HepG2 (cell line): ENCODE data around the gene DDAH1. TPM values are rescaled to one million over a fixed set of nuclear protein-coding genes. Genes with fewer than 3 reads are reported as not detected.

Source experiments
- ATAC-seq: fragments of 200-7000 bp; cut with Tn5 transposase; 3 replicates; pipeline ENCODE4 v1.9.1; 2020; ENCODE audit warnings: mild to moderate bottlenecking, moderate library complexity
- BruUV-seq: library from RNA; stranded (reverse); fragments of 400-500 nt; replicated peaks from 2 replicates; lab custom pipeline; 2021; lab: Mats Ljungman, UMichigan
- CTCF ChIA-PET: fragments of 300-600 bp; formaldehyde crosslinking; extraction: SDS; loops from one replicate; lab custom pipeline; 2021; ENCODE audit warnings: low total read pairs, inconsistent platforms, low intra/inter-chr PET ratio; lab: Yijun Ruan, JAX
- POLR2A ChIA-PET: fragments of 350-600 bp; sonication (Branson Sonifier 250); formaldehyde crosslinking; loops from one replicate; lab custom pipeline; 2020; ENCODE audit warnings: antibody characterized with exemption, inconsistent platforms; lab: Yijun Ruan, JAX
- DNase-seq: peaks from one replicate; pipeline ENCODE4 v3.0.0-alpha.2; 2015; ENCODE audit warnings: low spot score
- FAIRE-seq: peaks from 3 replicates; lab custom pipeline; 2011; peaks lifted over from hg19 to GRCh38; lab: Jason Lieb, UNC
- H2AFZ ChIP-seq: one replicate; pipeline ENCODE4 v1.6.1; 2011; ENCODE audit warnings: low read length, inconsistent platforms
- H3K27ac ChIP-seq: fragments of 300-600 bp; 3 replicates; pipeline ENCODE4 v1.8.0; 2011; ENCODE audit warnings: mixed run types, mild to moderate bottlenecking, mixed read lengths, low read length, inconsistent platforms; ENCODE audit not compliant: insufficient read depth; ENCODE audit errors: extremely low read length
- H3K27me3 ChIP-seq, 2 experiments: fragments of 200-600 bp in 1 of 2; 2 replicates in 1 of 2; 3 replicates in 1 of 2; pipeline versions ENCODE4 v1.6.0 to v1.8.0; 2011; ENCODE audit warnings: low read length in 2 of 2, mild to moderate bottlenecking in 2 of 2, moderate library complexity in 2 of 2, inconsistent platforms in 1 of 2; ENCODE audit not compliant: insufficient read depth in 2 of 2, control insufficient read depth in 1 of 2
- H3K36me3 ChIP-seq, 2 experiments: fragments of 200-600 bp in 1 of 2; replicated peaks in 1 of 2; 2 replicates in 1 of 2; 3 replicates in 1 of 2; pipeline versions ENCODE4 v1.5.1 to v1.8.0; 2011; ENCODE audit warnings: low read length in 2 of 2, inconsistent platforms in 1 of 2; ENCODE audit not compliant: insufficient read depth in 2 of 2, control insufficient read depth in 1 of 2
- H3K4me1 ChIP-seq: 2 replicates; pipeline ENCODE4 v1.5.1; 2012; ENCODE audit warnings: low read length, inconsistent platforms; ENCODE audit not compliant: insufficient read depth
- H3K4me2 ChIP-seq: 2 replicates; pipeline ENCODE4 v1.6.0; 2011; ENCODE audit warnings: low read depth, low read length, inconsistent platforms
- H3K4me3 ChIP-seq, 3 experiments: fragments of 200-600 bp in 1 of 3; sonication (generic), shearing (Covaris generic) in 1 of 3; replicated peaks in 1 of 3; 2 replicates each; pipeline ENCODE4 v1.5.1; 2011 to 2016; ENCODE audit warnings: low read length in 3 of 3, inconsistent platforms in 2 of 3, low read depth in 2 of 3, mild to moderate bottlenecking in 2 of 3, control low read depth in 1 of 3, mixed read lengths in 1 of 3; ENCODE audit not compliant: insufficient read depth in 1 of 3
- H3K79me2 ChIP-seq: one replicate; pipeline ENCODE4 v1.6.1; 2011; ENCODE audit warnings: low read length, inconsistent platforms; ENCODE audit not compliant: insufficient read depth
- H3K9ac ChIP-seq: 2 replicates; pipeline ENCODE4 v1.6.0; 2011; ENCODE audit warnings: mild to moderate bottlenecking, low read depth, low read length, inconsistent platforms; ENCODE audit not compliant: insufficient read depth
- H3K9me3 ChIP-seq: 2 replicates; pipeline ENCODE4 v1.5.1; 2012; ENCODE audit warnings: mild to moderate bottlenecking, low read length
- H4K20me1 ChIP-seq: 2 replicates; pipeline ENCODE4 v1.6.0; 2011; ENCODE audit warnings: inconsistent platforms, mild to moderate bottlenecking, low read length, moderate library complexity; ENCODE audit not compliant: insufficient read depth
- AKNA ChIP-seq: sonication (generic); formaldehyde crosslinking; IDR thresholded peaks from 2 replicates; pipeline ENCODE4 v1.4.0; 2020; ENCODE audit warnings: missing genetic modification reagents, borderline replicate concordance
- ARHGAP35 ChIP-seq: sonication (generic); formaldehyde crosslinking; IDR thresholded peaks from 2 replicates; pipeline ENCODE4 v1.9.0; 2022; ENCODE audit warnings: mild to moderate bottlenecking, inconsistent platforms, moderate library complexity, missing genetic modification reagents, borderline replicate concordance
- GABPA ChIP-seq, 2 experiments: IDR thresholded peaks; 2 replicates each; pipeline ENCODE4 v1.6.1; 2011 to 2016; ENCODE audit warnings: low read depth in 2 of 2, low read length in 1 of 2, missing biosample characterization in 1 of 2, missing genetic modification characterization in 1 of 2
- NFRKB ChIP-seq: fragments of 450-650 bp; IDR thresholded peaks from 2 replicates; pipeline ENCODE4 v1.6.1; 2017
- ZMAT5 ChIP-seq: sonication (generic); formaldehyde crosslinking; IDR thresholded peaks from 2 replicates; pipeline ENCODE4 v1.5.0; 2020; ENCODE audit warnings: mild to moderate bottlenecking, low read depth, missing genetic modification reagents, borderline replicate concordance
- ZNF543 ChIP-seq: sonication (generic); formaldehyde crosslinking; IDR thresholded peaks from 2 replicates; pipeline ENCODE4 v1.4.0; 2020; ENCODE audit warnings: mild to moderate bottlenecking, missing genetic modification reagents
- ZNF546 ChIP-seq: sonication (generic); formaldehyde crosslinking; conservative IDR thresholded peaks from 2 replicates; pipeline ENCODE4 v1.8.1; 2023; ENCODE audit warnings: mild to moderate bottlenecking, missing genetic modification reagents
- ZNF670 ChIP-seq: sonication (generic); formaldehyde crosslinking; IDR thresholded peaks from 2 replicates; pipeline ENCODE4 v1.8.0; 2022; ENCODE audit warnings: mild to moderate bottlenecking, missing genetic modification reagents, borderline replicate concordance
- ZNF839 ChIP-seq: sonication (generic); formaldehyde crosslinking; IDR thresholded peaks from 2 replicates; pipeline ENCODE4 v1.4.0; 2020; ENCODE audit warnings: missing genetic modification reagents, mild to moderate bottlenecking, borderline replicate concordance
- WGBS: methylation state at CpG from one replicate; pipeline ENCODE4 v1.1.6; 2017; ENCODE audit warnings: low lambda C conversion rate; 5-methylcytosine and 5-hydroxymethylcytosine counted together
- in situ Hi-C: cut with HindIII; loops from 2 replicates; pipeline ENCODE4 v1.10.0; 2017; ENCODE audit warnings: low pct_unique_long_range_greater_than_20kb; ENCODE audit not compliant: extremely low pct_ligation_motif_present
- intact Hi-C: fragments of 100-400 bp; cut with micrococcal nuclease; formaldehyde crosslinking; loops from one replicate; pipeline ENCODE4 v1.10.0; 2022; ENCODE audit not compliant: unreplicated experiment
- polyA plus RNA-seq, 8 experiments: library from polyadenylated mRNA; depleted of rRNA in 3 of 8; stranded (reverse) in 7 of 8; unstranded in 1 of 8; fragments of >200 nt; fragmentation: Illumina TruSeq in 4 of 8; extraction: Trizol in 4 of 8; gene quantifications; 2 replicates each; pipeline versions ENCODE4 v1.2.1 to v1.2.3, GENCODE V29; 2011 to 2016; ENCODE audit warnings: low read depth in 4 of 8, missing spikeins in 1 of 8, mixed read lengths in 1 of 8; ENCODE audit not compliant: insufficient read depth in 1 of 8
- total RNA-seq, 5 experiments: library from RNA; depleted of rRNA; stranded (reverse); fragments of >200 nt; fragmentation: Illumina TruSeq; extraction: Trizol; gene quantifications; 2 replicates each; pipeline ENCODE4 v1.2.3, GENCODE V29; 2016; ENCODE audit warnings: low read depth in 1 of 5
- TF ChIP-seq, protein P1 (sequence below): sonication (generic); formaldehyde crosslinking; IDR thresholded peaks from 2 replicates; pipeline ENCODE4 v1.4.0; 2020; ENCODE audit warnings: mild to moderate bottlenecking, low read depth, missing genetic modification reagents
- TF ChIP-seq, protein P2 (sequence below): sonication (generic); formaldehyde crosslinking; IDR thresholded peaks from 2 replicates; pipeline ENCODE4 v1.8.0; 2022; ENCODE audit warnings: mild to moderate bottlenecking, missing genetic modification reagents, borderline replicate concordance

Gene DDAH1
- total and polyA plus RNA-seq, 2 of the 13 experiments (the other 11 are each of a cell fraction or from before 2014, with no cell fraction given): 39.7 to 64.4 TPM

DNA sequence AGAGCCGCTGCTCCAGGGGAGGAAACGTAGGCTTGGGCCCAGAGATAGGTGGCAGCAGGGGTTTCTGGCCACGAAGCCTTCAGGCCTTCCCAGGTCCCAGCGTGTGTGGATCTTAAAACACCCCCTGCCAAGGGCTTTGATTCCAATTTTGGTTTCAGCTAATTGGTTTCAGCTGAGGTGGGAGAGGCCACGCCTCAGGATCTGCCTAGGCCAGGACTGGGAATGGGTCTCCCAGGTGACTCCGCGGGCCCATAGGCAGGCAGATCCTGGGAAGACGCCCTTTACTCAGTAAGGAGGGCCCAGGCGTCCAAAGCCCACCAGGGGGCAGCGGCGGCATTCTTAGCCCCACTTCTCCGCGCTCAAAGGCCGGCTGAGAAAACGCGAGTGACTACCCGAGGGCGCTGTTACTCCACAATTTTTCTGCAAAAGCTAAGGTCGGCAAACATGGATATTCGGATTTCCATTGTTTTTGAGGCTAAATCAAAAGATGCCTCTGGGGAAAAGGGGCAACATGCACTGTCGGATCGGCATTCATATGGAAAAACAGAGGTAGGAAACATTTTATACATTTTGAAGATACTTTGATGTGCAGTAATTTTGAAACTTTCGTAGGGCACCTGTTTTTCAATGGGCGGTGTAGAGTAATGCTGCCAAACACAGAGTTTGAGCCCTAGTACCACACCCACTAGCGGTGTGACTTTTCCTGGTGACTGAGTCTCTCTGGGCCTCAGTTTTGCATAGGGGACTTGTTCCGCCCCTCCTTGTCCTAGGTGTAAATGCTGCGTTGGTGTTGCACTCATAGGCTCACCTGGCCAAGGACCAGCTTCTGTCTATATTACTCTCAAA lies 156.7 kb downstream of the DDAH1 start:
- no peaks in the 10 kb centered on the region for H3K9me3 ChIP-seq
- WGBS: 19% methylated on average over 17 of the region's 27 CpGs
- in situ Hi-C loops: loop anchor here (5.0 to 10.0 kb wide), 3 partner anchors 89 to 577 kb away; no protein-coding TSS in a partner anchor
- no peak overlapping the region for H2AFZ ChIP-seq
- no peaks in the 10 kb centered on the region for H4K20me1 ChIP-seq
- intact Hi-C loops: loop anchor here (1.0 to 10.0 kb wide), 8 partner anchors 36 to 709 kb away; no protein-coding TSS in a partner anchor
- no TSS peak for BruUV-seq
- peak overlapping the region; percentile 78 for H3K4me2 ChIP-seq
- H3K27ac ChIP-seq: no peak overlapping the region
- DNase-seq (peak; percentile 70), FAIRE-seq (peak; percentile 80), ATAC-seq (peak; percentile 97)
- 0 out of 5 replicates have a peak, but pooled peaks cover 0 to 4% of the 10 kb centered on the region in 2 experiments for H3K27me3 ChIP-seq
- ChIA-PET POLR2A (interaction anchor here (0.8 to 1.0 kb wide), 2 partner anchors 195 to 400 kb away, joined by 3 to 6 read pairs; partner anchors contain the start of gene ZNHIT6), CTCF (interaction anchor here (0.8 to 3.2 kb wide), 7 partner anchors 36 to 710 kb away, joined by 3 to 64 read pairs (median 9); partner anchors contain the start of gene CCN1)
- H3K79me2 ChIP-seq: no peaks in the 10 kb centered on the region
- H3K36me3 ChIP-seq: no peaks in the 10 kb centered on the region
- H3K9ac ChIP-seq: peak overlapping the region; percentile 55; the same call in 1 of the 2 replicates
- H3K4me3 ChIP-seq: peak overlapping the region in 2 of 3 experiments; percentile 29; a peak in 2 of 6 replicates
- peaks cover 15% of the 10 kb centered on the region for H3K4me1 ChIP-seq
- no peak for TF ChIP-seq ZNF670 (CRISPR knock-in tag)
- no peak for TF ChIP-seq NFRKB
- TF ChIP-seq ZNF546 (CRISPR knock-in tag): no peak
- TF ChIP-seq ZMAT5 (CRISPR knock-in tag): no peak
- TF ChIP-seq AKNA (CRISPR knock-in tag): no peak
- no peak for TF ChIP-seq ZNF839 (CRISPR knock-in tag)
- TF ChIP-seq, protein P1, sequence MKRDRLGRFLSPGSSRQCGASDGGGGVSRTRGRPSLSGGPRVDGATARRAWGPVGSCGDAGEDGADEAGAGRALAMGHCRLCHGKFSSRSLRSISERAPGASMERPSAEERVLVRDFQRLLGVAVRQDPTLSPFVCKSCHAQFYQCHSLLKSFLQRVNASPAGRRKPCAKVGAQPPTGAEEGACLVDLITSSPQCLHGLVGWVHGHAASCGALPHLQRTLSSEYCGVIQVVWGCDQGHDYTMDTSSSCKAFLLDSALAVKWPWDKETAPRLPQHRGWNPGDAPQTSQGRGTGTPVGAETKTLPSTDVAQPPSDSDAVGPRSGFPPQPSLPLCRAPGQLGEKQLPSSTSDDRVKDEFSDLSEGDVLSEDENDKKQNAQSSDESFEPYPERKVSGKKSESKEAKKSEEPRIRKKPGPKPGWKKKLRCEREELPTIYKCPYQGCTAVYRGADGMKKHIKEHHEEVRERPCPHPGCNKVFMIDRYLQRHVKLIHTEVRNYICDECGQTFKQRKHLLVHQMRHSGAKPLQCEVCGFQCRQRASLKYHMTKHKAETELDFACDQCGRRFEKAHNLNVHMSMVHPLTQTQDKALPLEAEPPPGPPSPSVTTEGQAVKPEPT: peak; percentile 36; the same call in 1 of the 2 replicates
- TF ChIP-seq ZNF543 (CRISPR knock-in tag): no peak
- TF ChIP-seq, protein P2, sequence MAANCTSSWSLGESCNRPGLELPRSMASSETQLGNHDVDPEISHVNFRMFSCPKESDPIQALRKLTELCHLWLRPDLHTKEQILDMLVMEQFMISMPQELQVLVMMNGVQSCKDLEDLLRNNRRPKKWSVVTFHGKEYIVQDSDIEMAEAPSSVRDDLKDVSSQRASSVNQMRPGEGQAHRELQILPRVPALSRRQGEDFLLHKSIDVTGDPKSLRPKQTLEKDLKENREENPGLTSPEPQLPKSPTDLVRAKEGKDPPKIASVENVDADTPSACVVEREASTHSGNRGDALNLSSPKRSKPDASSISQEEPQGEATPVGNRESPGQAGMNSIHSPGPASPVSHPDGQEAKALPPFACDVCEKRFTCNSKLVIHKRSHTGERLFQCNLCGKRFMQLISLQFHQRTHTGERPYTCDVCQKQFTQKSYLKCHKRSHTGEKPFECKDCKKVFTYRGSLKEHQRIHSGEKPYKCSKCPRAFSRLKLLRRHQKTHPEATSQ: no peak; the same call in 1 of the 2 replicates
- TF ChIP-seq GABPA (IDR thresholded peaks at IDR 0.05; ENCODE audit: low read depth, low read length): no peak
- no peak for TF ChIP-seq GABPA (CRISPR knock-in tag; IDR thresholded peaks at IDR 0.05; ENCODE audit: low read depth)
- TF ChIP-seq ARHGAP35 (CRISPR knock-in tag): no peak
